Sigmoid colon (tissue), 4 donors: ENCODE measurements around the gene SLC9C2.
"Not testable (repeated sequence)": the region's sequence is repeated elsewhere in the genome, so short reads cannot be mapped to it uniquely, and the experiment has no call there.

Experiments
- EP300 ChIP-seq, 4 donors: sonication (generic); formaldehyde crosslinking; IDR thresholded peaks; one replicate each; pipeline ENCODE4 v1.6.1; 2017; ENCODE audit warnings: antibody characterized with exemption in 4 of 4
- POLR2A ChIP-seq, 2 donors: fragments of 450-650 bp; IDR thresholded peaks; one replicate each; pipeline ENCODE4 v1.6.1; 2016; ENCODE audit warnings: antibody characterized with exemption in 2 of 2, mild to moderate bottlenecking in 2 of 2, moderate library complexity in 2 of 2
- TF ChIP-seq, protein P1 (sequence below), 4 experiments: fragments of 450-650 bp in 3 of 4; fragments of 200-600 bp in 1 of 4; IDR thresholded peaks; one replicate each; pipeline ENCODE4 v1.5.1; 2016 to 2019; ENCODE audit warnings: antibody characterized with exemption in 4 of 4, mild to moderate bottlenecking in 3 of 4, moderate library complexity in 2 of 4

DNA sequence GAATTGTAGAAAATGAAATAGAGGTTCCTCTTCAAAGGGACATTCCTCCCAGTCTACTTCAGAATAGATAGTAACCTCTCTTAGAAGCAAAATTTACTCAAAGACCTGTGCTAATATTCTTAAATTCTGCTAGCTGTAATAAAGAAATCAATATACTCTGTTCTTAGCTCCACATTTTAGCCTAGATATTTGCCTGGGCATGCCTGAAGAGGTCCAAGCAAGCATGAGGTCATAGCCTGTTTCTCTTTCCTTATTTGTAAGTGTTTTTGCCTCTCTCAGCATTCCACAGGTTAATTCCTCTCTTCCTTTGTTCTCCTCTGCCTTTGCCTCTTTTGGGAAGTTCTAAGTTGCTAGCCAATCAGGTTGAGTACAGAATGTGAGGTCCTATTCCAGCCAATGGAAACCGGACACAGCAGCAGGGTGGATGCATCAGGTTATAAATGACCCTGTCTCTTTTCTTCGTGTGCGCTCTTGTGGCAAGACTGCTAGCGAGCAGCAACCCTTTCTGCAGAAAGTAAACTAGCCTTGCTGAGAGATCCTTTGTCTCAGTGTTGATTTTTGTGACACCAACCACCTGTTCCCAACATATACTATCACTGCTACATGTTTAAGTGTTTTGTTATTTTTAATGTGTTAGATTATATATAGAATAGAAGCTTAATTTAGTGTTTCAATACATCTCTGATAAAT, 39.7 kb upstream of the SLC9C2 start:
- not testable (repeated sequence) for TF ChIP-seq EP300, POLR2A (IDR thresholded peaks at IDR 0.05)
- TF ChIP-seq, protein P1, sequence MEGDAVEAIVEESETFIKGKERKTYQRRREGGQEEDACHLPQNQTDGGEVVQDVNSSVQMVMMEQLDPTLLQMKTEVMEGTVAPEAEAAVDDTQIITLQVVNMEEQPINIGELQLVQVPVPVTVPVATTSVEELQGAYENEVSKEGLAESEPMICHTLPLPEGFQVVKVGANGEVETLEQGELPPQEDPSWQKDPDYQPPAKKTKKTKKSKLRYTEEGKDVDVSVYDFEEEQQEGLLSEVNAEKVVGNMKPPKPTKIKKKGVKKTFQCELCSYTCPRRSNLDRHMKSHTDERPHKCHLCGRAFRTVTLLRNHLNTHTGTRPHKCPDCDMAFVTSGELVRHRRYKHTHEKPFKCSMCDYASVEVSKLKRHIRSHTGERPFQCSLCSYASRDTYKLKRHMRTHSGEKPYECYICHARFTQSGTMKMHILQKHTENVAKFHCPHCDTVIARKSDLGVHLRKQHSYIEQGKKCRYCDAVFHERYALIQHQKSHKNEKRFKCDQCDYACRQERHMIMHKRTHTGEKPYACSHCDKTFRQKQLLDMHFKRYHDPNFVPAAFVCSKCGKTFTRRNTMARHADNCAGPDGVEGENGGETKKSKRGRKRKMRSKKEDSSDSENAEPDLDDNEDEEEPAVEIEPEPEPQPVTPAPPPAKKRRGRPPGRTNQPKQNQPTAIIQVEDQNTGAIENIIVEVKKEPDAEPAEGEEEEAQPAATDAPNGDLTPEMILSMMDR (IDR thresholded peaks at IDR 0.05) = not testable (repeated sequence)
